Stimulated activated CD8-positive, alpha-beta memory T cell treated with anti-CD3 and anti-CD28 coated beads, Interleukin-4, amount 100 ng/mL, for 1 hour (primary cell): ENCODE data around the gene ZNF785.
A peak's percentile ranks its signal among the peaks of the same experiment; 100 is the strongest.
"Not testable (repeated sequence)": the region's sequence is repeated elsewhere in the genome, so short reads cannot be mapped to it uniquely, and the experiment has no call there.

Source experiments
- DNase-seq, 2 donors: peaks; one replicate each; pipeline ENCODE4 v3.0.0-alpha.2; 2020; ENCODE audit warnings: low read depth in 2 of 2, low spot score in 1 of 2

ZNF785 gene

GRCh38 chr16:30540916-30541464, 44.5 kb downstream of the ZNF785 start:
- DNase-seq = not testable (repeated sequence)

- DNase-seq = not testable (repeated sequence)
These were observed 45.4 kb downstream of the ZNF785 start for GRCh38 chr16:30539986-30540526.

- no peak for DNase-seq
These were observed 46.2 kb downstream of the ZNF785 start for GRCh38 chr16:30539000-30539964.

- DNase-seq = not testable (repeated sequence)
These were observed 49.0 kb downstream of the ZNF785 start for GRCh38 chr16:30536391-30537024.

- DNase-seq = peak in 1 of 2 donors; percentile 50
These were observed 49.7 kb downstream of the ZNF785 start for GRCh38 chr16:30535777-30536190.

- no peak for DNase-seq
These were observed 50.3 kb downstream of the ZNF785 start for GRCh38 chr16:30535106-30535776.

GRCh38 chr16:30534368-30535105, 51.0 kb downstream of the ZNF785 start, which contains the start of gene ZNF747:
ZNF747 (minus strand) TSS chr16:30534858; CDS start chr16:30534679, 179 bp downstream.
- DNase-seq = peak; percentile 71 to 85

- DNase-seq = no peak
These were observed 51.6 kb downstream of the ZNF785 start for GRCh38 chr16:30533748-30534367.

- DNase-seq = no peak
These were observed 52.4 kb downstream of the ZNF785 start for GRCh38 chr16:30533146-30533522.

GRCh38 chr16:30532285-30533145, 53.0 kb downstream of the ZNF785 start:
- DNase-seq = no peak
